ENCODE data around the gene BRPF1. TPM values are rescaled to one million over a fixed set of nuclear protein-coding genes. Genes with fewer than 3 reads are reported as not detected.

Gene BRPF1
- total RNA-seq, 1 experiment from 2014 or later, result 23.6 TPM

- no peak overlapping the region for H2AFZ ChIP-seq (ENCODE audit: low read depth, low read length, poor library complexity, severe bottlenecking)
- intact Hi-C loops (cut with micrococcal nuclease), result no loop called here
- no peaks in the 10 kb centered on the region for H4K20me1 ChIP-seq (ENCODE audit: insufficient read depth)
- no peaks in the 10 kb centered on the region for H3K79me2 ChIP-seq (ENCODE audit: insufficient read depth, low read length)
- POLR2A ChIA-PET, result no interaction called here
- RAD21 ChIA-PET (ENCODE audit: low non-redundant PET in 1 of 2, low total read pairs in 2 of 2, uncharacterized antibody in 2 of 2, unreplicated experiment in 2 of 2), result no interaction called here
- no TSS peak for BruUV-seq (replicated peaks)
- no peaks in the 10 kb centered on the region for H3K27me3 ChIP-seq (ENCODE audit: insufficient read depth, low read length)
- no peak for ATAC-seq
- H3K9me2 ChIP-seq (ENCODE audit: insufficient read depth), result no peaks in the 10 kb centered on the region
- H3K4me1 ChIP-seq (ENCODE audit: control insufficient read depth in 1 of 2, insufficient read depth in 2 of 2, low read length in 2 of 2), result no peaks in the 10 kb centered on the region
- TF ChIP-seq, protein P1, sequence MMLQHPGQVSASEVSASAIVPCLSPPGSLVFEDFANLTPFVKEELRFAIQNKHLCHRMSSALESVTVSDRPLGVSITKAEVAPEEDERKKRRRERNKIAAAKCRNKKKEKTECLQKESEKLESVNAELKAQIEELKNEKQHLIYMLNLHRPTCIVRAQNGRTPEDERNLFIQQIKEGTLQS (IDR thresholded peaks at IDR 0.05), result no peak
- H3K4me3 ChIP-seq (replicated peaks in 1 of 2; ENCODE audit: low read depth in 1 of 2, low read length in 2 of 2), result no peak overlapping the region
- peaks cover 0 to 3% of the 10 kb centered on the region in 2 experiments; a peak in 1 of 4 replicates for H3K36me3 ChIP-seq (ENCODE audit: control insufficient read depth in 1 of 2, insufficient read depth in 2 of 2, low read length in 2 of 2)
- H3K4me2 ChIP-seq (ENCODE audit: low read length), result no peak overlapping the region
- H3K9ac ChIP-seq (ENCODE audit: low read length), result no peak overlapping the region
- CTCF ChIA-PET, result interaction anchor here (0.8 kb wide), 1 partner anchor 18 kb away, joined by 3 read pairs; no protein-coding TSS in a partner anchor
- no peak for DNase-seq (ENCODE audit: low read depth, low spot score)
- no peak overlapping the region for H3K27ac ChIP-seq (ENCODE audit: low read depth, low read length)
- no peaks in the 10 kb centered on the region for H3K9me3 ChIP-seq (ENCODE audit: control insufficient read depth in 1 of 2, insufficient read depth in 1 of 2, low read depth in 1 of 2, low read length in 2 of 2)
Measured at GRCh38 chr3:9697892-9698291, 33.6 kb upstream of the BRPF1 start.

- intact Hi-C loops (cut with micrococcal nuclease), result no loop called here
- no peak overlapping the region for H3K4me2 ChIP-seq (ENCODE audit: low read length)
- no peak overlapping the region for H3K27ac ChIP-seq (ENCODE audit: low read depth, low read length)
- CTCF ChIA-PET, result interaction anchor here (0.8 kb wide), 1 partner anchor 18 kb away, joined by 3 read pairs; no protein-coding TSS in a partner anchor
- peaks cover 0 to 3% of the 10 kb centered on the region in 2 experiments; a peak in 1 of 4 replicates for H3K36me3 ChIP-seq (ENCODE audit: control insufficient read depth in 1 of 2, insufficient read depth in 2 of 2, low read length in 2 of 2)
- no peak for TF ChIP-seq ZNF274 (IDR thresholded peaks at IDR 0.05; ENCODE audit: low read depth, low read length)
- TF ChIP-seq, protein P2, sequence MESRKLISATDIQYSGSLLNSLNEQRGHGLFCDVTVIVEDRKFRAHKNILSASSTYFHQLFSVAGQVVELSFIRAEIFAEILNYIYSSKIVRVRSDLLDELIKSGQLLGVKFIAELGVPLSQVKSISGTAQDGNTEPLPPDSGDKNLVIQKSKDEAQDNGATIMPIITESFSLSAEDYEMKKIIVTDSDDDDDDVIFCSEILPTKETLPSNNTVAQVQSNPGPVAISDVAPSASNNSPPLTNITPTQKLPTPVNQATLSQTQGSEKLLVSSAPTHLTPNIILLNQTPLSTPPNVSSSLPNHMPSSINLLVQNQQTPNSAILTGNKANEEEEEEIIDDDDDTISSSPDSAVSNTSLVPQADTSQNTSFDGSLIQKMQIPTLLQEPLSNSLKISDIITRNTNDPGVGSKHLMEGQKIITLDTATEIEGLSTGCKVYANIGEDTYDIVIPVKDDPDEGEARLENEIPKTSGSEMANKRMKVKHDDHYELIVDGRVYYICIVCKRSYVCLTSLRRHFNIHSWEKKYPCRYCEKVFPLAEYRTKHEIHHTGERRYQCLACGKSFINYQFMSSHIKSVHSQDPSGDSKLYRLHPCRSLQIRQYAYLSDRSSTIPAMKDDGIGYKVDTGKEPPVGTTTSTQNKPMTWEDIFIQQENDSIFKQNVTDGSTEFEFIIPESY (IDR thresholded peaks at IDR 0.05; ENCODE audit: extremely low read depth, insufficient replicate concordance, low read length), result no peak
- no peak for TF ChIP-seq REST (IDR thresholded peaks at IDR 0.05; ENCODE audit: low read depth)
- no peak for TF ChIP-seq EGR1 (IDR thresholded peaks at IDR 0.05; ENCODE audit: low read depth)
- TF ChIP-seq POLR2AphosphoS5 (IDR thresholded peaks at IDR 0.05; ENCODE audit: low read depth, low read length), result no peak
- no peak for TF ChIP-seq TCF7L2 (IDR thresholded peaks at IDR 0.05; ENCODE audit: borderline replicate concordance, extremely low read depth, insufficient read depth, insufficient read length)
- no peak for TF ChIP-seq YY1 (IDR thresholded peaks at IDR 0.05; ENCODE audit: extremely low read depth, insufficient replicate concordance, low read depth, low read length)
- no peak for TF ChIP-seq EZH2phosphoT487 (IDR thresholded peaks at IDR 0.05; ENCODE audit: borderline replicate concordance)
- TF ChIP-seq POLR2A (IDR thresholded peaks at IDR 0.05; ENCODE audit: borderline replicate concordance, extremely low read depth, insufficient read depth, insufficient read length), result no peak
- no peak overlapping the region for H2AFZ ChIP-seq (ENCODE audit: low read depth, low read length, poor library complexity, severe bottlenecking)
- no TSS peak for BruUV-seq (replicated peaks)
- RAD21 ChIA-PET (ENCODE audit: low non-redundant PET in 1 of 2, low total read pairs in 2 of 2, uncharacterized antibody in 2 of 2, unreplicated experiment in 2 of 2), result no interaction called here
- H3K79me2 ChIP-seq (ENCODE audit: insufficient read depth, low read length), result no peaks in the 10 kb centered on the region
- no peak overlapping the region for H3K9ac ChIP-seq (ENCODE audit: low read length)
- H3K4me3 ChIP-seq (replicated peaks in 1 of 2; ENCODE audit: low read depth in 1 of 2, low read length in 2 of 2), result no peak overlapping the region
- DNase-seq (ENCODE audit: low read depth, low spot score) (no peak), ATAC-seq (no peak)
- H3K27me3 ChIP-seq (ENCODE audit: insufficient read depth, low read length), result no peaks in the 10 kb centered on the region
- H4K20me1 ChIP-seq (ENCODE audit: insufficient read depth), result no peaks in the 10 kb centered on the region
- no peaks in the 10 kb centered on the region for H3K4me1 ChIP-seq (ENCODE audit: control insufficient read depth in 1 of 2, insufficient read depth in 2 of 2, low read length in 2 of 2)
- POLR2A ChIA-PET, result no interaction called here
- no peaks in the 10 kb centered on the region for H3K9me3 ChIP-seq (ENCODE audit: control insufficient read depth in 1 of 2, insufficient read depth in 1 of 2, low read depth in 1 of 2, low read length in 2 of 2)
- no peaks in the 10 kb centered on the region for H3K9me2 ChIP-seq (ENCODE audit: insufficient read depth)
Measured at GRCh38 chr3:9698293-9698692, 33.2 kb upstream of the BRPF1 start.
